Heart left ventricle (tissue), 13 donors: Measurements from ENCODE around the gene ACAA2.

ENCODE experiments used
- CTCF ChIP-seq, 12 donors: fragments of 200-600 bp; sonication (generic) in 4 of 12; IDR thresholded peaks; one replicate each; pipeline versions ENCODE4 v1.5.0 to v1.8.0; 2018 to 2022; ENCODE audit warnings: antibody characterized with exemption in 12 of 12, mild to moderate bottlenecking in 5 of 12
- POLR2A ChIP-seq, 2 donors: fragments of 450-650 bp; IDR thresholded peaks; one replicate each; pipeline ENCODE4 v1.6.1; 2017; ENCODE audit warnings: antibody characterized with exemption in 2 of 2, mild to moderate bottlenecking in 2 of 2, moderate library complexity in 2 of 2
- donor health status: ischemic (EF 13 %, LVEDD 7.1; RV severe dilation, severe dysfunction).
- donor health status: DM: no; HTN: yes; CAD: no.
- donor health status: DM: no; HTN: no; CAD: no.
- donor health status: ischemic (EF 25% LVEDD 6.9; RV normal size, moderate dysfunction).
- donor health status: ischemic (EF 25% LVEDD 5.7; RV mildly dilated, moderate dysfunction).
- donor health status: ischemic (EF 35%, LVEDD 5.7; RV mildly dilated, moderate dysfunction).
- donor health status: nonischemic (EF 11% LVEDD 7.7; RV severe dilation, severe dysfunction).
- donor health status: DM: yes; HTN: yes; CAD: no.
- donor health status: PGD.
- donor health status: ischemic (EF 29% LVEDD 5.4; RV normal size, mild dysfunction).
- donor health status: nonischemic (EF 23%, LVEDD 6.1; RV moderate dilation, normal function).

DNA sequence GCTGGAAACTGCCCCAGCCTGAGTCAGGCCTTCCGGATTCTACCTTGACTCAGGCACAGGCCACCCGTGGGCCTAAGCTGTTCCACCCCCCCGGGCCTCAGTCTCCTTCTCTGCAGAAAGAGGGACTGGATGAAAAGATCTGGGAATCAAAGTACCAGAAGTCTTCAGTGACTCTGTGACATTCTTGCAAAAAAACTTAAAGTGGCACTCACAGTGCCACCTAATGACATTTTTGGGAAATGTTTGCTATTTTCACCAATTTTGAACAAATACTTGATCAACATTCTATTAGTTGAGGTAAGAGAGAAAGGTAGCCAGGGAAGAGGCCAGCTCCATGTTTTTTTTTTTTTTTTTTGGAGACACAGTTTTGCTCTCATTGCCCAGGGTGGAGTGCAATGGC is 48.3 kb upstream of the ACAA2 start:
- no peak for TF ChIP-seq POLR2A (IDR thresholded peaks at IDR 0.05)
- TF ChIP-seq CTCF (IDR thresholded peaks at IDR 0.05) = peak in 6 of 12 donors; percentile 19 to 44 (median 28)
